Vagina (tissue), 2 donors: ENCODE measurements around the gene RSBN1.

ENCODE experiments used
- CTCF ChIP-seq, 3 experiments: fragments of 450-650 bp in 2 of 3; fragments of 200-600 bp in 1 of 3; sonication (generic) in 1 of 3; IDR thresholded peaks; one replicate each; pipeline ENCODE4 v1.5.1; 2017 to 2019; ENCODE audit warnings: antibody characterized with exemption in 3 of 3, mild to moderate bottlenecking in 2 of 3, moderate library complexity in 2 of 3
- POLR2A ChIP-seq, 2 donors: fragments of 450-650 bp; IDR thresholded peaks; one replicate each; pipeline ENCODE4 v1.6.1; 2017; ENCODE audit warnings: antibody characterized with exemption in 2 of 2, mild to moderate bottlenecking in 2 of 2, moderate library complexity in 2 of 2

DNA sequence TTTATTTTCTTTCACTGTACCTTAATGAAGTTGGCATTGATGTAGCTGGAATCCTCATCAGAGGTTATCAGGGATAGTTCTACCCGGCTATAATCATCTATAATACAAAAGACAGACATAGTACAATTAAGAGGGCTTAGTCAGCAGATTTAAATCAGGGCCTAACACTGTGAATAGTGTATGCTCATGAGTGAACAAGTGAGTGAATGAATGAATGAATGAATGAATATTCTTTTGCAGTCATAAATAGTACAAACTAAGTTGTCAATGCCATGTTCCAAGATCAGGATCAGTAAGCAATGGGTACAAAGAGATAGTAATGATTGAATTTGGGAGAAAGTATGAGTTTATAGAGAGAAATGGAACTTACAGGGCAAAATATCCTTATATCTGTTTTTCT, 46.7 kb upstream of the RSBN1 start:
- no peak for TF ChIP-seq POLR2A (IDR thresholded peaks at IDR 0.05)
- TF ChIP-seq CTCF (IDR thresholded peaks at IDR 0.05): no peak
